Small intestine (tissue), 7 donors: ENCODE results near the gene HCRTR1. TPM values are rescaled to one million over a fixed set of nuclear protein-coding genes. Genes with fewer than 3 reads are reported as not detected.

Source experiments
- DNase-seq, 2 donors: peaks; one replicate each; pipeline versions ENCODE4 v3.0.0 to v3.0.0-alpha.2; 2013
- FAIRE-seq: peaks from 2 replicates; lab custom pipeline; 2012; peaks lifted over from hg19 to GRCh38; lab: Jason Lieb, UNC
- H3K27ac ChIP-seq, 3 donors: one replicate each; pipeline ENCODE4 v1.5.1; 2013; ENCODE audit warnings: low read length in 2 of 3, mild to moderate bottlenecking in 2 of 3, control low read depth in 1 of 3, inconsistent platforms in 1 of 3, low read depth in 1 of 3, moderate library complexity in 1 of 3
- H3K27me3 ChIP-seq, 3 donors: one replicate each; pipeline ENCODE4 v1.6.1; 2013; ENCODE audit warnings: low read length in 3 of 3, inconsistent platforms in 1 of 3; ENCODE audit not compliant: control insufficient read depth in 3 of 3, insufficient read depth in 3 of 3
- H3K36me3 ChIP-seq, 3 donors: one replicate each; pipeline ENCODE4 v1.6.1; 2013; ENCODE audit warnings: low read length in 3 of 3, inconsistent platforms in 1 of 3, low read depth in 1 of 3, mild to moderate bottlenecking in 1 of 3, moderate library complexity in 1 of 3; ENCODE audit not compliant: control insufficient read depth in 3 of 3, insufficient read depth in 2 of 3
- H3K4me1 ChIP-seq, 3 donors: one replicate each; pipeline ENCODE4 v1.6.1; 2013; ENCODE audit warnings: low read length in 2 of 3, inconsistent platforms in 1 of 3, low read depth in 1 of 3, mild to moderate bottlenecking in 1 of 3, moderate library complexity in 1 of 3; ENCODE audit not compliant: control insufficient read depth in 3 of 3, insufficient read depth in 2 of 3
- H3K4me3 ChIP-seq, 3 donors: one replicate each; pipeline ENCODE4 v1.5.1; 2013; ENCODE audit warnings: low read length in 3 of 3, control low read depth in 1 of 3, inconsistent platforms in 1 of 3, low read depth in 1 of 3, mild to moderate bottlenecking in 1 of 3, moderate library complexity in 1 of 3
- H3K9me3 ChIP-seq, 2 donors: one replicate each; pipeline ENCODE4 v1.6.1; 2013; ENCODE audit warnings: low read depth in 1 of 2, low read length in 1 of 2; ENCODE audit not compliant: control insufficient read depth in 2 of 2, insufficient read depth in 1 of 2
- WGBS, 3 donors: extraction: QIAGEN DNeasy Blood & Tissue Kit; methylation state at CpG; one replicate each; pipeline ENCODE4 v1.1.7; 2013; 5-methylcytosine and 5-hydroxymethylcytosine counted together
- polyA plus RNA-seq, 4 donors: library from polyadenylated mRNA; stranded (reverse) in 3 of 4; unstranded in 1 of 4; fragments of 200-250 nt in 3 of 4; fragments of 120-200 nt in 1 of 4; gene quantifications; one replicate each; pipeline versions ENCODE4 v1.2.1 to v1.2.3, GENCODE V29; 2013
- donor health status: healthy with polysubstance abuse.
- donor health status: control.
- donor health status: control.
- donor health status: Bipolar disorder and iron deficiency.
- donor health status: healthy.

HCRTR1 gene
- polyA plus RNA-seq, 4 donors, result 0.06 to 0.10 TPM; not detected in 2

DNA sequence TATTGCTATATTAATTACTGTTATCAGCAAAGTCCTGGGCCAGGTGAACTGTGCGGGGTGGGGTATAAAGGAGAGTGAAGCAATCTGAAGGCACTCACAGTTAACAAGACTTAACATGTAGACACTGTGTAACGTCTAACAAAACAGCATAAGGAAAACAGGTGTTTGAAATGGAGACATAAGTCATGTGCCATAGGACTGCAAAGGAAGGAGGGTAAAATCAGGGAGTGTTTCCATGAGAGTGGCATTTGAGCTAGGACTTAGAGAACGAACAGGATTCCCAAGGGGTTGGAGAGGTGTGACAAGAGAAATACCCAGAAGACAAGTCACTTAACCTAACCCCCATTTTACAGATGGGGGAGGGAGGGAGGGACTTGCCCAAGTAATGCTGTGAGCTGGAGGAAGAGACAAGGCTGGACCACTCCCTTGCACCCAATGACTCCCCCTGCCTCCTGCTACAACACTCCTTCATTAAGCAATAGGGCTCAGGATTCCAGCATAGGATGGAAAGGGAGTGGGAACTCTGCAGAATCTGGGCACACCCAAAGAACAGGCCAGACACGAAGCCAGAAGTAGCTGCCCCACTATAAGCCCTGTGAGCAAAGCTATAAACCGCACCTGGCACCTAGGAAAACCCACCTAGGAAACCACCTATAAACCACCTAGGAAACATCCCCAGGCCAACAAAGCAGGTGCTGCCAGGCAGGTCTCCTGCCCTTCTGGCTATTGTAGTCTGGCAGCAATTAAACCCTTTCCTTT is 20.6 kb downstream of the HCRTR1 start:
- Histone ChIP-seq H3K4me1 (peaks cover 7 to 36% (median 10%) of the 10 kb centered on the region in 3 donors), H3K9me3 (no peaks in the 10 kb centered on the region), H3K4me3 (no peak overlapping the region), H3K27me3 (no peaks in the 10 kb centered on the region), H3K27ac (peak overlapping the region; percentile 26 to 79 (median 58)), H3K36me3 (peaks cover 0 to 32% (median 4%) of the 10 kb centered on the region in 3 donors)
- DNase-seq (peak; percentile 76 to 83), FAIRE-seq (no peak)
- WGBS, 3 donors, result 16 to 46% (median 32%) methylated on average over 5 of the region's 5 CpGs

DNA sequence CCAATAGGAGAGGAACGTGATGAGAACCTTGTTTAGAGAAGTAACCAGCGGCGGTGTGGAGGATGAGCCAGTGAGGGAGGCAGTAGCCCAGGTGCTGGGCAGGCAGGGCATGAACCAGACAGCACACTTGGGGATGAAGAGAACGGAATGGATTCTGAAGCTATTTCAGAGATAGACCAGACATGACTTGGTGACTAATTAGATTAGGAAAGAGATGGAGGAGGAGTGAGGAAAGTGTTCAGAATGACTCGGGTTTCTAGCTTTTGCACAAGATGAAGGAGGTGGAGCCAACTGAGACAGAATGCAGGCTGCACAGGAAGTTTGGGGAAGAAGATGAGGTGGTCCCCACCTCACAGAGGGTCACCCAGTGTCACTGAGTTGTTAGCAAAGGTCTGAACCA is 22.1 kb downstream of the HCRTR1 start:
- H3K9me3 ChIP-seq, result no peaks in the 10 kb centered on the region
- FAIRE-seq, result no peak
- H3K36me3 ChIP-seq, result peaks cover 0 to 26% (median 2%) of the 10 kb centered on the region in 3 donors

DNA sequence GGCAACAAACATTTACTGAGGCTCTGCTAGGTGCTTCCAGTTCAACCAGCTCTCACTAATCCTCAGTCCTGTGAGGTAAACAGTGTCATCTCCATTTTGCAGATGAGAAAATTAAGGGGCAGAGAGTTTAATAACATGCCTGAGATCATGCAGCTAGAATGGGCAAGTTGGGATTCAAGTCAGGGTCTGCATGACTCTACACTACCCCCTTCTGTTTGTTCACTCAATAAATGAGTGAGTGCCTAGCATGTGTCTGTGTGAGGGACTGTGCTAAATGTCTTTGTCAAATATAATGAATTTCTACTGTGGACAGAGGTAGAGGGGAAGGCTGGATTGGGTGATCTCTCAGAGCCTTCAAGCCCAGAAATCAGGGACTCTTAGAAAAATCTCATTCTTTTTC is 22.7 kb downstream of the HCRTR1 start:
- no peak overlapping the region for H3K4me3 ChIP-seq
- H3K9me3 ChIP-seq, result no peaks in the 10 kb centered on the region
- H3K27ac ChIP-seq, result no peak overlapping the region
- peaks cover 10 to 41% (median 14%) of the 10 kb centered on the region in 3 donors for H3K4me1 ChIP-seq
- peaks cover 0 to 21% (median 2%) of the 10 kb centered on the region in 3 donors for H3K36me3 ChIP-seq
- H3K27me3 ChIP-seq, result no peaks in the 10 kb centered on the region
- DNase-seq (no peak), FAIRE-seq (no peak)

More for the DNA sequence above, 22.1 kb downstream of the HCRTR1 start:
- no peak for DNase-seq
- Histone ChIP-seq H3K4me3 (no peak overlapping the region), H3K27me3 (no peaks in the 10 kb centered on the region), H3K27ac (peak overlapping the region in 1 of 3 donors; percentile 1), H3K4me1 (peaks cover 10 to 41% (median 14%) of the 10 kb centered on the region in 3 donors)
- WGBS, 3 donors, result 52 to 67% (median 62%) methylated on average over 5 of the region's 5 CpGs

DNA sequence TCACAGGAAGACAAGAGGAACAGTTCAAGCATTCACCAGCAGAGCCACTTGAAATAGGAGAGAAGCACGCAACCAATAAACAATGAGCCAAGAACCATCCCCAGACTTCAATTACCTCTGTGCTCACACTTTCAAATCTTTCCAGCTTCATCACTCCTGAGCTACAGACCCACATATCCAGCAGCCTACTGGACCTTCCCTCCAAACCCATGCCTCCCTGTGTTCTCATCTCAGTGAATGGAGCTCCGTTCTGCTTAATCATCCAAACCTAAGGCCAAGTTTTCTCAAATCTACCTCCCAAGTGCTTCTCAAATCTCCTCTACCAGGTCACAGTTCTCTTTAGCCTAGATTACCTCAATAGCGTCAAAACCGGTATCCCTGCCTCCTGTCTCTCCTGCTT is 23.5 kb downstream of the HCRTR1 start:
- no peak for FAIRE-seq
- H3K4me3 ChIP-seq, result no peak overlapping the region
- no peaks in the 10 kb centered on the region for H3K9me3 ChIP-seq
- H3K4me1 ChIP-seq, result peaks cover 10 to 46% (median 14%) of the 10 kb centered on the region in 3 donors
- no peak for DNase-seq
- WGBS, 3 donors, result 81 to 87% (median 83%) methylated on average over 4 of the region's 4 CpGs
- peaks cover 0 to 17% (median 2%) of the 10 kb centered on the region in 3 donors for H3K36me3 ChIP-seq
- no peaks in the 10 kb centered on the region for H3K27me3 ChIP-seq
- no peak overlapping the region for H3K27ac ChIP-seq

DNA sequence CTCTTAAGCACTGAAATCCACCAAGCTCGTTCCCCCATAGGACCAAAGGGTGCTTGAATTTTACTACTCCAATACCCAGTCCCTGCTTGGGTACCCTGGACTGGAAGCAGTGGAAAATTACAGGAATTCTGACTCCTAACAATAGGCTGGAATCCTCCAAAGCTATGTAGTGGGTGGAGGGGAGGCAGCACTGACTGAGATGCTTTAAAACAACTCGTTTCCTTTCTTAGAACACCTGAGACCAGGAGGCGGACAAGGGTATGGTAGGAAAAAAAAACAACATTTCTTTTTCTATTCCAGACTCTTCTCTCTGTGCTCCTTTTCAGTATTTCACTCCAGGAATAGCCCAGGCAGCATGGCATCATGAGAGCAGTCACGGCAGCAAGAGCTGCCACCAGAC is 24.9 kb downstream of the HCRTR1 start:
- H3K27me3 ChIP-seq, result no peaks in the 10 kb centered on the region
- H3K27ac ChIP-seq, result no peak overlapping the region
- DNase-seq (no peak), FAIRE-seq (no peak)
- peaks cover 10 to 37% (median 10%) of the 10 kb centered on the region in 3 donors for H3K4me1 ChIP-seq
- H3K9me3 ChIP-seq, result no peaks in the 10 kb centered on the region
- H3K4me3 ChIP-seq, result no peak overlapping the region
- peaks cover 0 to 12% (median 2%) of the 10 kb centered on the region in 3 donors for H3K36me3 ChIP-seq
- 83 to 88% (median 87%) methylated on average over 4 of the region's 4 CpGs for WGBS, 3 donors

DNA sequence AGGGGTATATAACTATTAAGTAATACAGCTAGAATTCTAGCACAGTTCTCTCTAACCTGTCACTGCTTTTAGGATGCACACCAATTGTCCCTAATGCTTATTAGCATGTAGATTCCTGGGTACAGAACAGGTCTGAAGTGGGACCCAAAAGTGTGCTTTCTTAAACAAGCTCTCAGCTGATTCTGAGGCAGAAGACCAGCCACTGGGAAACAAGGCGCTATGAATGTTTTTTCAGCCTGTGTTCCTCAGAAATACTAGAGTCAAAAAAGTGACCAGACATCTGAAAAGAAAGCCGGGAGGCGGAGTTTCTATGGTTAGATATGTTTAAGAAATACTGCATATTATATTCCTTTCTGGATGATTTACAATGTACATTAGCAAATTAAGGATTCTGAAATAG is 25.4 kb downstream of the HCRTR1 start:
- WGBS, 3 donors, result 93 to 98% (median 96%) methylated on average over 3 of the region's 3 CpGs
- Histone ChIP-seq H3K4me3 (no peak overlapping the region), H3K9me3 (no peaks in the 10 kb centered on the region), H3K36me3 (peaks cover 0 to 12% (median 2%) of the 10 kb centered on the region in 3 donors), H3K4me1 (peaks cover 10 to 32% (median 10%) of the 10 kb centered on the region in 3 donors), H3K27ac (no peak overlapping the region), H3K27me3 (no peaks in the 10 kb centered on the region)
- no peak for DNase-seq
- no peak for FAIRE-seq

DNA sequence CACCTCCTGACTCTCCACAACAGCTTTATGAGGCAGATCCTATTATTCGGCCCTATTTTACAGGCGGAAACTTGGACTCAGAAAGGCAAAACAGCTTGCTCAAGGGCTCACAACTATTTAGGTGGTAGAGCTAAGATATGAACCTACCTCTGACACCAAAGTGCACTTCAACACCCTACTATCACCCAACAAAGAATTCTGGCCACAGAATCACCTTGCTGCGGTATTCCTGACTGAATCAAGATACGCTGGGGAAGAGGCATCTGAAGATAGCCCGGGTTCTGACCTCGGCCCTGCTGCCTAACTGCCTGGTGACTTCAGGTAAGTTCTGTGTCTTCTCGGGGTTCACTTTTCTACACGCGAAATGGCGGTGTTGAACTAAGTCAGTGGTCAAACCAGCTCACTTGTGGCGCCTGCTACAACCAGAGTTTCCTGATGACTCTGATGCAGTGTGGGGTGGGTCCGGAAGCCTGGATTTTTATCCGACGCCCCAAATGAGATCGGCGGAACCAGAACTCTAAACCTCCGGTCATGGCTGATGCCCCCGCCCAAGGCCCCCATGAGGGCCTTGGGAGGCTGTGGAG is 26.6 kb downstream of the HCRTR1 start:
- Histone ChIP-seq H3K4me1 (peaks cover 0 to 20% (median 7%) of the 10 kb centered on the region in 3 donors), H3K27ac (peak overlapping the region; percentile 95 to 99 (median 97)), H3K27me3 (no peaks in the 10 kb centered on the region), H3K9me3 (no peaks in the 10 kb centered on the region), H3K4me3 (peak overlapping the region; percentile 80 to 90 (median 87)), H3K36me3 (peaks cover 0 to 8% (median 0%) of the 10 kb centered on the region in 3 donors)
- WGBS, 3 donors, result 1 to 4% (median 2%) methylated on average over 18 of the region's 18 CpGs
- DNase-seq (no peak), FAIRE-seq (no peak)

DNA sequence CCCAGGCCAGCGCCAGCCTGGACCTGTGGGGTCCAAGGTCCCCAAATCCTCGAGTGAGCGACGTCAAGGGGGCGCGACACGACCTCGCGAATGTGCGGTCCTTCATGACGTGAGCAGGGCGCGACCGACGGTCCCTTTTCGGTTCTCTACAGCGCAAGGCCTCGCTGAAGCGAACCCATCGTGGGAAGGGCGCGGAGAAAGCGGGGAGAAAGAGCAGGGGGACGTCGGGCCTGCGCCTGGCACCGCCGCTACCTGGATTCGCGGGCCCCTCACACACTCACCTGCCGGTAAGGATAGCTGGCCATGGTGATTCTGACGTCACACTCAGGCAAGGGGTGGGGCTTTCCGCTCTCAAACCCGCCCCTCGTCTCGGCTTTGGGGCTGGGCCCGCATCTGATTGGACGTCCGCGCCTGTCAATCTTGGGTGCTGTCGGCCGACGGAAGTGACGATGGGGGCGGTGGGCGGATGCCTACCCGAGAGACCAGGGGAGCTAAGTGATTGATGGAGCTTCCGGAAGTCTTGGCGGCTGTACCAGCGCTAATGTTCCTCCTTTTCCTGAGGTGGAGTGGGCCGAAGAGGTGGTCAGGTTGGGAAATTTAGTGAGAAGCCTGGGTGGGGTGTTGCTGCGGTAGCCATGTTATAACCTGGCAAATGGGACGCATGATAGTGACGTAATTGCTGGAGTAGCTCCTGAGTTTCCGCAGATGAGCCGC is 27.2 kb downstream of the HCRTR1 start, which contains the start of gene PEF1:
PEF1 (minus strand) TSS at position 317 of the 714 bp plus-strand sequence; CDS start at position 305, 12 bp downstream.
- DNase-seq (peak; percentile 98 to 99), FAIRE-seq (no peak)
- H3K27ac ChIP-seq, result peak within 1 kb of the TSS; percentile 95 to 99 (median 97)
- WGBS, 3 donors, result 0 to 1% (median 0%) methylated on average over 56 of the region's 56 CpGs
- H3K9me3 ChIP-seq, result no peaks in the 10 kb centered on the region
- no peaks in the 10 kb centered on the region for H3K27me3 ChIP-seq
- peak within 1 kb of the TSS; percentile 80 to 90 (median 87) for H3K4me3 ChIP-seq
- peaks cover 0 to 14% (median 7%) of the 10 kb centered on the region in 3 donors for H3K4me1 ChIP-seq
- peaks cover 0 to 7% (median 0%) of the 10 kb centered on the region in 3 donors for H3K36me3 ChIP-seq
